K562 (cell line): ENCODE results near the gene RELCH. TPM values are rescaled to one million over a fixed set of nuclear protein-coding genes. Genes with fewer than 3 reads are reported as not detected.

Source experiments
- ATAC-seq: fragments of 200-7000 bp; cut with Tn5 transposase; 3 replicates; pipeline ENCODE4 v1.9.1; 2020; ENCODE audit warnings: moderate library complexity
- BruUV-seq: library from RNA; stranded (reverse); fragments of 400-500 nt; replicated peaks from 2 replicates; lab custom pipeline; 2021; lab: Mats Ljungman, UMichigan
- CTCF ChIA-PET: fragments of 300-600 bp; formaldehyde crosslinking; extraction: SDS; loops from one replicate; lab custom pipeline; 2021; ENCODE audit warnings: low intra/inter-chr PET ratio; lab: Yijun Ruan, JAX
- POLR2A ChIA-PET: fragments of 300-600, 350-650 bp; sonication (Branson Sonifier 250); formaldehyde crosslinking; extraction: SDS; loops from one replicate; lab custom pipeline; 2021; ENCODE audit warnings: antibody characterized with exemption, inconsistent platforms; lab: Yijun Ruan, JAX
- DNase-seq, 4 experiments: peaks; one replicate each; pipeline versions ENCODE4 v3.0.0 to v3.0.0-alpha.2; 2011 to 2018; ENCODE audit warnings: low spot score in 3 of 4, mixed read lengths in 3 of 4; ENCODE audit errors: extremely low read depth in 1 of 4
- FAIRE-seq: peaks from 2 replicates; lab custom pipeline; 2011; peaks lifted over from hg19 to GRCh38; lab: Jason Lieb, UNC
- H2AFZ ChIP-seq: 2 replicates; pipeline ENCODE4 v1.6.0; 2011; ENCODE audit warnings: low read depth, low read length, control low read depth, inconsistent platforms
- H3K27ac ChIP-seq: fragments of 200-600 bp; 3 replicates; pipeline ENCODE4 v1.8.0; 2011; ENCODE audit warnings: low read depth, mild to moderate bottlenecking, control low read depth, inconsistent platforms, low read length, moderate library complexity, mixed read lengths; ENCODE audit errors: extremely low read depth
- H3K27me3 ChIP-seq, 2 experiments: fragments of 300-600 bp in 1 of 2; 2 replicates in 1 of 2; 3 replicates in 1 of 2; pipeline versions ENCODE4 v1.6.0 to v1.8.0; 2011; ENCODE audit warnings: inconsistent platforms in 2 of 2, low read length in 2 of 2, mild to moderate bottlenecking in 1 of 2, mixed read lengths in 1 of 2, moderate library complexity in 1 of 2; ENCODE audit not compliant: control insufficient read depth in 2 of 2, insufficient read depth in 2 of 2
- H3K36me3 ChIP-seq: fragments of 300-600 bp; 3 replicates; pipeline ENCODE4 v1.8.0; 2011; ENCODE audit warnings: mild to moderate bottlenecking, low read length, inconsistent platforms; ENCODE audit not compliant: control insufficient read depth, insufficient read depth
- H3K4me1 ChIP-seq, 2 experiments: fragments of 200-600 bp in 1 of 2; replicated peaks in 1 of 2; 2 replicates in 1 of 2; 3 replicates in 1 of 2; pipeline versions ENCODE4 v1.5.1 to v1.8.0; 2011; ENCODE audit warnings: inconsistent platforms in 2 of 2, low read length in 2 of 2, mild to moderate bottlenecking in 1 of 2, mixed read lengths in 1 of 2, moderate library complexity in 1 of 2; ENCODE audit not compliant: control insufficient read depth in 2 of 2, insufficient read depth in 2 of 2
- H3K4me2 ChIP-seq: 2 replicates; pipeline ENCODE4 v1.6.1; 2011; ENCODE audit warnings: low read length, control low read depth, inconsistent platforms, mixed read lengths; ENCODE audit not compliant: insufficient read depth
- H3K4me3 ChIP-seq: fragments of 200-600 bp; sonication (generic), shearing (Covaris generic); 2 replicates; pipeline ENCODE4 v1.5.1; 2016; ENCODE audit warnings: control low read depth, inconsistent platforms
- H3K79me2 ChIP-seq: fragments of 200-600 bp; 3 replicates; pipeline ENCODE4 v1.8.0; 2011; ENCODE audit warnings: low read length, inconsistent platforms; ENCODE audit not compliant: control insufficient read depth, insufficient read depth
- H3K9ac ChIP-seq, 2 experiments: 2 replicates each; pipeline versions ENCODE4 v1.6.0 to v1.6.1; 2011; ENCODE audit warnings: low read depth in 2 of 2, low read length in 2 of 2, control low read depth in 1 of 2, inconsistent platforms in 1 of 2, mild to moderate bottlenecking in 1 of 2, mixed read lengths in 1 of 2; ENCODE audit not compliant: insufficient read depth in 1 of 2
- H3K9me1 ChIP-seq: one replicate; pipeline ENCODE4 v1.6.0; 2011; ENCODE audit warnings: inconsistent platforms, mild to moderate bottlenecking, low read length, moderate library complexity; ENCODE audit not compliant: control insufficient read depth, insufficient read depth
- H3K9me3 ChIP-seq: replicated peaks from 2 replicates; pipeline ENCODE4 v1.5.1; 2011; ENCODE audit warnings: low read depth, low read length, inconsistent platforms; ENCODE audit not compliant: control insufficient read depth, insufficient read depth
- H4K20me1 ChIP-seq: replicated peaks from 2 replicates; pipeline ENCODE4 v1.6.1; 2011; ENCODE audit warnings: low read length, inconsistent platforms, mixed read lengths; ENCODE audit not compliant: control insufficient read depth, insufficient read depth
- CHD7 ChIP-seq: fragments of 200-600 bp; sonication (generic); IDR thresholded peaks from one replicate; pipeline ENCODE4 v1.6.1; 2012; ENCODE audit warnings: mild to moderate bottlenecking, low read depth, low read length, inconsistent platforms
- POLR2AphosphoS2 ChIP-seq: IDR thresholded peaks from 2 replicates; pipeline ENCODE4 v1.6.1; 2012; ENCODE audit warnings: low read length, improper control_type of control experiment
- PREB ChIP-seq: sonication (generic); formaldehyde crosslinking; IDR thresholded peaks from 2 replicates; pipeline ENCODE4 v1.8.1; 2023; ENCODE audit warnings: mild to moderate bottlenecking, missing genetic modification reagents
- SMARCC2 ChIP-seq: fragments of 450-650 bp; IDR thresholded peaks from 2 replicates; pipeline ENCODE4 v1.6.1; 2017; ENCODE audit warnings: antibody characterized with exemption, moderate library complexity, mild to moderate bottlenecking, low read depth
- USF2 ChIP-seq: sonication (generic); formaldehyde crosslinking; IDR thresholded peaks from 2 replicates; pipeline ENCODE4 v1.5.0; 2020; ENCODE audit warnings: missing genetic modification reagents
- ZNF384 ChIP-seq: IDR thresholded peaks from 2 replicates; pipeline ENCODE4 v1.6.1; 2012; ENCODE audit warnings: low read depth, low read length, improper control_type of control experiment
- WGBS: fragments of 100-300 bp; shearing (Covaris generic); methylation state at CpG from one replicate; pipeline ENCODE4 v1.1.6; 2016; ENCODE audit warnings: low coverage, mixed read lengths; ENCODE audit not compliant: insufficient coverage; ENCODE audit errors: missing lambda C conversion rate; 5-methylcytosine and 5-hydroxymethylcytosine counted together
- in situ Hi-C: fragments of 300-500 bp; cut with MboI; formaldehyde crosslinking; loops from 4 replicates; pipeline ENCODE4 v1.15.0; 2018; ENCODE audit warnings: inconsistent platforms, mixed read lengths
- intact Hi-C: fragments of 100-400 bp; cut with micrococcal nuclease; formaldehyde crosslinking; loops from 2 replicates; pipeline ENCODE4 v1.14.2; 2022
- polyA plus RNA-seq, 8 experiments: library from polyadenylated mRNA; depleted of rRNA in 4 of 8; stranded (reverse) in 5 of 8; unstranded in 3 of 8; fragments of >200 nt; fragmentation: Nextera tagmentation in 2 of 8; fragmentation: Illumina TruSeq in 1 of 8; extraction: Ambion mirVana in 2 of 8; extraction: Trizol in 1 of 8; gene quantifications; 2 replicates each; pipeline versions ENCODE4 v1.2.1 to v1.2.3, GENCODE V29; 2011 to 2014; ENCODE audit warnings: inconsistent platforms in 1 of 8, missing spikeins in 1 of 8
- total RNA-seq, 7 experiments: library from RNA; depleted of rRNA in 6 of 7; stranded (reverse); fragments of >200 nt in 6 of 7; fragmentation: Illumina TruSeq in 2 of 7; extraction: Trizol in 2 of 7; gene quantifications; 2 replicates each; pipeline versions ENCODE4 v1.2.1 to v1.2.3, GENCODE V29; 2011 to 2021; ENCODE audit warnings: low replicate concordance in 1 of 7
- TF ChIP-seq, protein P1 (sequence below): fragments of 450-650 bp; IDR thresholded peaks from 2 replicates; pipeline ENCODE4 v1.7.0; 2016; ENCODE audit warnings: borderline replicate concordance

Gene RELCH
- total and polyA plus RNA-seq, 9 of the 15 experiments (the other 6 are each of a cell fraction or from before 2014, with no cell fraction given) = 1.4 to 13.6 (median 7.6) TPM

DNA sequence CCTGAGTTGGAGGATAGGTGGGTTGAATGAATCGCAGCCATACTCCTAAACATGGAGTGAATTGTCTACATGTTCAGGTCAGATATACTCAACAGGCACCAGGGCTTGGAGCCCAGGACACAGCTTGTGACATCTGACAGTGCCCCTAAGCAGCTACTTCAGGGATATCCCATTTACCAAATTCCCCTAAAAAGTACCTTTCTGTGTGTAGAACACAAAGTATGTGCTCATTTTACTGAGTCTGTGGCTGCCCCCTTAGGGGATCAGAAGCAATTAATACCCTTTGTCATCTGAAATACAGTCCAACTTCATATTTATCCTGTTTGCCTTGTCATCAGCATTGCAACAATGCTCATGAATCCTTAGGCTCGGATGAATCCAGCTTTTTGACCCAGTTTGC is 158.9 kb downstream of the RELCH start:
- Histone ChIP-seq H4K20me1 (no peaks in the 10 kb centered on the region), H3K36me3 (no peaks in the 10 kb centered on the region), H3K4me3 (no peak overlapping the region), H2AFZ (no peak overlapping the region), H3K79me2 (no peaks in the 10 kb centered on the region), H3K9me1 (no peaks in the 10 kb centered on the region), H3K9me3 (no peaks in the 10 kb centered on the region), H3K4me2 (no peak overlapping the region), H3K27me3 (peaks cover 17 to 25% of the 10 kb centered on the region in 2 experiments), H3K9ac (no peak overlapping the region), H3K27ac (no peak overlapping the region), H3K4me1 (no peaks in the 10 kb centered on the region)
- no peak for FAIRE-seq
- no peak for ATAC-seq
- ChIA-PET CTCF (no interaction called here), POLR2A (no interaction called here)
- 0% methylated on average over 2 of the region's 2 CpGs for WGBS
- no peak for DNase-seq
- in situ Hi-C loops (no loop called here), intact Hi-C loops (no loop called here)
- no TSS peak for BruUV-seq
- TF ChIP-seq CHD7 (no peak), PREB (CRISPR knock-in tag) (no peak), USF2 (CRISPR knock-in tag) (no peak), SMARCC2 (no peak), POLR2AphosphoS2 (no peak), ZNF384 (no peak)
- TF ChIP-seq, protein P1, sequence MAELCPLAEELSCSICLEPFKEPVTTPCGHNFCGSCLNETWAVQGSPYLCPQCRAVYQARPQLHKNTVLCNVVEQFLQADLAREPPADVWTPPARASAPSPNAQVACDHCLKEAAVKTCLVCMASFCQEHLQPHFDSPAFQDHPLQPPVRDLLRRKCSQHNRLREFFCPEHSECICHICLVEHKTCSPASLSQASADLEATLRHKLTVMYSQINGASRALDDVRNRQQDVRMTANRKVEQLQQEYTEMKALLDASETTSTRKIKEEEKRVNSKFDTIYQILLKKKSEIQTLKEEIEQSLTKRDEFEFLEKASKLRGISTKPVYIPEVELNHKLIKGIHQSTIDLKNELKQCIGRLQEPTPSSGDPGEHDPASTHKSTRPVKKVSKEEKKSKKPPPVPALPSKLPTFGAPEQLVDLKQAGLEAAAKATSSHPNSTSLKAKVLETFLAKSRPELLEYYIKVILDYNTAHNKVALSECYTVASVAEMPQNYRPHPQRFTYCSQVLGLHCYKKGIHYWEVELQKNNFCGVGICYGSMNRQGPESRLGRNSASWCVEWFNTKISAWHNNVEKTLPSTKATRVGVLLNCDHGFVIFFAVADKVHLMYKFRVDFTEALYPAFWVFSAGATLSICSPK = no peak
